ENCODE data around the gene HPSE2. TPM values are rescaled to one million over a fixed set of nuclear protein-coding genes. Genes with fewer than 3 reads are reported as not detected.

Gene HPSE2
- total and polyA plus RNA-seq, 2 of the 13 experiments (the other 11 are each of a cell fraction or from before 2014, with no cell fraction given) = 0.01 TPM; not detected in 1

DNA sequence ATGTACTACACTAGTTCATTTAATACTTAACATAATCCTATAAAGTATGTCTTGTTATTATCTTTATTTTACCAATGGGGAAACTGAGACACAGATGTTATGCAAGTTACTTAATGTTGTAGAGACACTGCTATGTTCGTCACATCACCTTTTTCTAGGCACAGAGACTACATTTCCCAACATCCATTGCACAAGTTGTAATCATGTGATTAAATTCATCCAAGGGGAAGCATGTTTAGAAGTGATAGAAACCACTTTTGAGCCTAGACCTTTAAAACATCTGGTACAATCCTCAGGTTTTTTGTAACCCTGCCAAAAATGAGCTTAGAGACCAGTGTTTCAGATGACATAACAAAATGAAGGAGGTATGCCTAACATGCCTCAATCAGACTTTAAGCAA, 402.1 kb downstream of the HPSE2 start:
- ChIA-PET POLR2A (no interaction called here), CTCF (ENCODE audit: low intra/inter-chr PET ratio, low total read pairs) (no interaction called here)
- no peak for FAIRE-seq
- H3K4me3 ChIP-seq (replicated peaks in 1 of 3; ENCODE audit: insufficient read depth in 1 of 3, low read depth in 2 of 3, low read length in 3 of 3) = no peak overlapping the region
- ATAC-seq = no peak
- no peak for DNase-seq (ENCODE audit: low spot score)
- H3K9ac ChIP-seq (ENCODE audit: insufficient read depth, low read depth, low read length) = no peak overlapping the region
- BruUV-seq (replicated peaks) = no TSS peak
- no peak overlapping the region for H3K4me2 ChIP-seq (ENCODE audit: low read depth, low read length)
- no peak for TF ChIP-seq ETV5 (CRISPR knock-in tag; IDR thresholded peaks at IDR 0.05; ENCODE audit: borderline replicate concordance)
- no peak for TF ChIP-seq RAD51 (IDR thresholded peaks at IDR 0.05; ENCODE audit: borderline replicate concordance)
- no peak for TF ChIP-seq NFYC (CRISPR knock-in tag; IDR thresholded peaks at IDR 0.05)
- no peak for TF ChIP-seq SIN3B (IDR thresholded peaks at IDR 0.05; ENCODE audit: low read length)
- TF ChIP-seq ZNF878 (CRISPR knock-in tag; IDR thresholded peaks at IDR 0.05) = no peak
- no peak for TF ChIP-seq ZUFSP (CRISPR knock-in tag; IDR thresholded peaks at IDR 0.05; ENCODE audit: borderline replicate concordance)
- TF ChIP-seq HOXD1 (CRISPR knock-in tag; IDR thresholded peaks at IDR 0.05) = no peak
- no peak for TF ChIP-seq PCBP1 (IDR thresholded peaks at IDR 0.05; ENCODE audit: borderline replicate concordance, low read depth, low read length)
- WGBS (ENCODE audit: low lambda C conversion rate) = 3% methylated on average over 1 of the region's 1 CpG
- no peak overlapping the region for H3K27ac ChIP-seq (ENCODE audit: extremely low read length, insufficient read depth, low read length)
- no peak overlapping the region for H2AFZ ChIP-seq (ENCODE audit: low read length)
- no peaks in the 10 kb centered on the region for H3K4me1 ChIP-seq (ENCODE audit: insufficient read depth, low read length)
- H3K27me3 ChIP-seq (ENCODE audit: control insufficient read depth in 1 of 2, insufficient read depth in 2 of 2, low read length in 2 of 2) = no peaks in the 10 kb centered on the region
- H3K9me3 ChIP-seq (ENCODE audit: low read length) = no peaks in the 10 kb centered on the region
- intact Hi-C loops (cut with micrococcal nuclease; ENCODE audit: unreplicated experiment) = no loop called here
- no peaks in the 10 kb centered on the region for H3K36me3 ChIP-seq (replicated peaks in 1 of 2; ENCODE audit: control insufficient read depth in 1 of 2, insufficient read depth in 2 of 2, low read length in 2 of 2)
- in situ Hi-C loops (cut with HindIII; ENCODE audit: extremely low pct_ligation_motif_present, low pct_unique_long_range_greater_than_20kb) = no loop called here
- no peaks in the 10 kb centered on the region for H3K79me2 ChIP-seq (ENCODE audit: insufficient read depth, low read length)
- no peaks in the 10 kb centered on the region for H4K20me1 ChIP-seq (ENCODE audit: insufficient read depth, low read length)

DNA sequence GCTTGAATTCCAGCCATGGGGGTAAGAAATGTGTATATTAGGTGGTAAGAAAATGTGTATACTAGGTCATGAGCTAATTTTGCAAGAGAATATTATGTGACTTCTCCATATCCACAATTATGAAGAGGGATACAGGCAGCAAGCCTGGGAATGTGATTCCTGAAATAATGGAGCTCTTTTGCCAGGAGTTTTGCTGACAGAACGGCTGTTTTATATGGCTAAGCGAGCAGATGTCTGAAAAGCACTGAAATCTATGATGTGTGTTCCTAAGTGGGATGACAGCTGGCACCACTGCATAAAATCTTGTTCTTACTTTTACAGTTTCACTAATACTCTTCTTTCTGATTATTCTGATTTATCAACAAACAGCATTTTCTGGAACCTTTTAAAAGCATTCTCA, 402.9 kb downstream of the HPSE2 start:
- no peaks in the 10 kb centered on the region for H3K9me3 ChIP-seq (ENCODE audit: low read length)
- in situ Hi-C loops (cut with HindIII; ENCODE audit: extremely low pct_ligation_motif_present, low pct_unique_long_range_greater_than_20kb) (no loop called here), intact Hi-C loops (cut with micrococcal nuclease; ENCODE audit: unreplicated experiment) (no loop called here)
- whole genome bisulfite sequencing (ENCODE audit: low lambda C conversion rate) = 4% methylated on average over 2 of the region's 2 CpGs
- no peak overlapping the region for H3K27ac ChIP-seq (ENCODE audit: extremely low read length, insufficient read depth, low read length)
- H3K79me2 ChIP-seq (ENCODE audit: insufficient read depth, low read length) = no peaks in the 10 kb centered on the region
- no TSS peak for BruUV-seq (replicated peaks)
- no peaks in the 10 kb centered on the region for H3K36me3 ChIP-seq (replicated peaks in 1 of 2; ENCODE audit: control insufficient read depth in 1 of 2, insufficient read depth in 2 of 2, low read length in 2 of 2)
- no peak overlapping the region for H3K9ac ChIP-seq (ENCODE audit: insufficient read depth, low read depth, low read length)
- ChIA-PET POLR2A (no interaction called here), CTCF (ENCODE audit: low intra/inter-chr PET ratio, low total read pairs) (no interaction called here)
- FAIRE-seq (no peak), ATAC-seq (no peak), DNase-seq (ENCODE audit: low spot score) (no peak)
- H3K4me2 ChIP-seq (ENCODE audit: low read depth, low read length) = no peak overlapping the region
- H2AFZ ChIP-seq (ENCODE audit: low read length) = no peak overlapping the region
- no peaks in the 10 kb centered on the region for H4K20me1 ChIP-seq (ENCODE audit: insufficient read depth, low read length)
- no peaks in the 10 kb centered on the region for H3K4me1 ChIP-seq (ENCODE audit: insufficient read depth, low read length)
- H3K27me3 ChIP-seq (ENCODE audit: control insufficient read depth in 1 of 2, insufficient read depth in 2 of 2, low read length in 2 of 2) = no peaks in the 10 kb centered on the region
- no peak overlapping the region for H3K4me3 ChIP-seq (replicated peaks in 1 of 3; ENCODE audit: insufficient read depth in 1 of 3, low read depth in 2 of 3, low read length in 3 of 3)
- TF ChIP-seq HDAC2 (CRISPR knock-in tag; IDR thresholded peaks at IDR 0.05) (no peak), NCOR1 (IDR thresholded peaks at IDR 0.05; ENCODE audit: borderline replicate concordance, low read length) (no peak), REST (IDR thresholded peaks at IDR 0.05; ENCODE audit: borderline replicate concordance in 1 of 2, low read depth in 1 of 2, low read length in 2 of 2) (no peak), ZFP36 (IDR thresholded peaks at IDR 0.05; ENCODE audit: borderline replicate concordance, low read depth, low read length, partially characterized antibody) (no peak), U2AF1 (optimal IDR thresholded peaks at IDR 0.05; ENCODE audit: low read depth, low read length) (no peak), HDAC1 (CRISPR knock-in tag; IDR thresholded peaks at IDR 0.05) (no peak), ZMYM2 (CRISPR knock-in tag; IDR thresholded peaks at IDR 0.05) (no peak), KDM3A (CRISPR knock-in tag; IDR thresholded peaks at IDR 0.05; ENCODE audit: low read depth) (no peak)
